ENCODE data around the gene CDC42BPG.
A peak's percentile ranks its signal among the peaks of the same experiment; 100 is the strongest.

Gene CDC42BPG

DNA sequence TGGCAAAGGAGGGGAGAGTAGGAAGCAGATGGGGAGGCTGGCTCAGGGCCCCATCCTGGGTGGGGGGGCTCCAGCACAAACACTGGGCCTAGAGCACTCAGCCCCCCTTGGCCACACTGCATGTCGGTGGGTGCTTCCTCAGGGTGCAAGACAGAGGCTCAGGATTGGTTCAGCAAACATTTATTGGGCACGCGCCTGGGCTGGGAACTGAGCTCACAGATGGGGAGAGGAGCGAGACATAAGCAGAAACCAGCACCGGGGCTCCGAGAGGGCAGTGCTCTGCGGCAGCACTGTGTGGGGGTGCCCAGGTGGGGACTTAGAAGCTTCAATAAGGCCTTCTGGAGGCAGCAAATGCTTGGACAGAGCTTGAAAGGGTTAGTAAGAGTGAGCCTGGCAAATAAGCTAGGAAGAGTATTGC lies 46.1 kb upstream of the CDC42BPG start:
- DNase-seq (ENCODE audit: low read depth), result no peak
- TF ChIP-seq, protein P1, sequence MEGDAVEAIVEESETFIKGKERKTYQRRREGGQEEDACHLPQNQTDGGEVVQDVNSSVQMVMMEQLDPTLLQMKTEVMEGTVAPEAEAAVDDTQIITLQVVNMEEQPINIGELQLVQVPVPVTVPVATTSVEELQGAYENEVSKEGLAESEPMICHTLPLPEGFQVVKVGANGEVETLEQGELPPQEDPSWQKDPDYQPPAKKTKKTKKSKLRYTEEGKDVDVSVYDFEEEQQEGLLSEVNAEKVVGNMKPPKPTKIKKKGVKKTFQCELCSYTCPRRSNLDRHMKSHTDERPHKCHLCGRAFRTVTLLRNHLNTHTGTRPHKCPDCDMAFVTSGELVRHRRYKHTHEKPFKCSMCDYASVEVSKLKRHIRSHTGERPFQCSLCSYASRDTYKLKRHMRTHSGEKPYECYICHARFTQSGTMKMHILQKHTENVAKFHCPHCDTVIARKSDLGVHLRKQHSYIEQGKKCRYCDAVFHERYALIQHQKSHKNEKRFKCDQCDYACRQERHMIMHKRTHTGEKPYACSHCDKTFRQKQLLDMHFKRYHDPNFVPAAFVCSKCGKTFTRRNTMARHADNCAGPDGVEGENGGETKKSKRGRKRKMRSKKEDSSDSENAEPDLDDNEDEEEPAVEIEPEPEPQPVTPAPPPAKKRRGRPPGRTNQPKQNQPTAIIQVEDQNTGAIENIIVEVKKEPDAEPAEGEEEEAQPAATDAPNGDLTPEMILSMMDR (conservative IDR thresholded peaks at IDR 0.05; ENCODE audit: low read depth, low read length), result no peak
- no peak overlapping the region for H3K4me3 ChIP-seq (ENCODE audit: low read depth, low read length)

GRCh38 chr11:64888729-64889511 lies 44.5 kb upstream of the CDC42BPG start:
- H3K4me3 ChIP-seq (ENCODE audit: low read depth, low read length), result no peak overlapping the region
- DNase-seq (ENCODE audit: low read depth), result no peak
- TF ChIP-seq, protein P1 (conservative IDR thresholded peaks at IDR 0.05; ENCODE audit: low read depth, low read length), result no peak

GRCh38 chr11:64888406-64888728 lies 43.9 kb upstream of the CDC42BPG start:
- H3K4me3 ChIP-seq (ENCODE audit: low read depth, low read length), result no peak overlapping the region
- DNase-seq (ENCODE audit: low read depth), result no peak
- TF ChIP-seq, protein P1 (conservative IDR thresholded peaks at IDR 0.05; ENCODE audit: low read depth, low read length), result no peak

GRCh38 chr11:64887757-64888405 lies 43.4 kb upstream of the CDC42BPG start:
- TF ChIP-seq, protein P1 (conservative IDR thresholded peaks at IDR 0.05; ENCODE audit: low read depth, low read length), result peak; percentile 75
- peak; percentile 64 for DNase-seq (ENCODE audit: low read depth)
- peak overlapping the region; percentile 43 for H3K4me3 ChIP-seq (ENCODE audit: low read depth, low read length)

- H3K4me3 ChIP-seq (ENCODE audit: low read depth, low read length), result no peak overlapping the region
- TF ChIP-seq, protein P1 (conservative IDR thresholded peaks at IDR 0.05; ENCODE audit: low read depth, low read length), result no peak
- DNase-seq (ENCODE audit: low read depth), result no peak
Observed at GRCh38 chr11:64887234-64887756, 42.8 kb upstream of the CDC42BPG start.

DNA sequence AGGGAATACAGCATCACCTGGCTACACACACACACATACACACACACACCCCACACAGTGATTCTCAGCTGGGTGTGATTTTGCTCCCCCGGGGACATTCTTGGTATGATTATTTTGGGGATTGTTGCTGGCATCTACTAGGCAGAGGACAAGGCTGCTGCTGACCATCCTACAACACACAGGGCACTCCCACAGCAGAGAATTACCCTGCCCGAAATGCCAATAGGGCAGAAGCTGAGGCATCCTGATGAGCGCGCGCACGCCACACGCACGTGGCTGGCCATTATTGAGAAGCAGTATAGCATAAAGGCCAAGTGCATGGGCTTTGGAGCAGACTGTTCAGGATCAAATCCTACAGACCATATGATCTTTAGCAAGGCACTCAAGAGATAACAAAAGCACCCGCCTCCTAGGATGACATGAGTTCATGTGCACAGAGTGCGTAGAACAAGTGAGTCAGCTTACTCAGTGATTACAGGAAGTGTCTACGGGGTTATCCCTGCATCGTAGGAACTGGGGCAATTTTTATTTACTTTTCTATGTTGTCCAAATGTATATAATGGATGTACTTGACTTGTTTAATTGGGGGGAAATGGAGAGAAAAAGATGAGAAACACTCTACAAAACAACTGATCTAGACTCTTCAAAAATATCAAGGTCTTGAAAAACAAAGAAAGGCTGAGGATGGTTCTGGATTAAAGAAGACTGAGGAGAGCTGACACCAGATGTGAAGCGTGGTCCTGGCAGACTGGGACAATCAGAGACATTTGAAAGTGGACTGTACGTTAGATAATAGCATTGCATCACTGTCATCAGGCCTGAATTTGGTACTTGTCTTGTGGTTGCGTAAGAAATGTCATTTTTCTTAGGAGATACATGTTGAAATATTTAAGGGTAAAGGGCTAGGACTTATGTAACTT lies 41.2 kb upstream of the CDC42BPG start:
- peak; percentile 92 for DNase-seq (ENCODE audit: low read depth)
- H3K4me3 ChIP-seq (ENCODE audit: low read depth, low read length), result no peak overlapping the region
- TF ChIP-seq, protein P1 (conservative IDR thresholded peaks at IDR 0.05; ENCODE audit: low read depth, low read length), result no peak

Measured in choroid plexus epithelial cell (primary cell).